Right ventricle myocardium superior (tissue), 1 donor: Measurements from ENCODE around the gene ZDHHC14. TPM values are rescaled to one million over a fixed set of nuclear protein-coding genes. Genes with fewer than 3 reads are reported as not detected.

ENCODE experiments used
- ATAC-seq: fragments of 200-7000 bp; cut with Tn5 transposase; one replicate; pipeline ENCODE4 v1.9.1; 2020; ENCODE audit warnings: mild to moderate bottlenecking; ENCODE audit not compliant: poor library complexity
- DNase-seq: peaks from one replicate; pipeline ENCODE4 v3.0.0-alpha.2; 2020
- intact Hi-C: fragments of 100-400 bp; cut with DNase I; formaldehyde crosslinking; loops from one replicate; pipeline ENCODE4 v1.11.2; 2022
- total RNA-seq: library from RNA; stranded (reverse); fragmentation: NEBNext Ultra II Directional; extraction: Animal tissue kit (Norgen Biotek cat#: 25700); gene quantifications from one replicate; pipeline ENCODE4 v1.2.1, GENCODE V29; 2021
- donor health status: DM: no; HTN: yes; CAD: no; lungs with severe emphysema.

Gene ZDHHC14
- total RNA-seq, 1 donor from 2014 or later, result 9.4 TPM

DNA sequence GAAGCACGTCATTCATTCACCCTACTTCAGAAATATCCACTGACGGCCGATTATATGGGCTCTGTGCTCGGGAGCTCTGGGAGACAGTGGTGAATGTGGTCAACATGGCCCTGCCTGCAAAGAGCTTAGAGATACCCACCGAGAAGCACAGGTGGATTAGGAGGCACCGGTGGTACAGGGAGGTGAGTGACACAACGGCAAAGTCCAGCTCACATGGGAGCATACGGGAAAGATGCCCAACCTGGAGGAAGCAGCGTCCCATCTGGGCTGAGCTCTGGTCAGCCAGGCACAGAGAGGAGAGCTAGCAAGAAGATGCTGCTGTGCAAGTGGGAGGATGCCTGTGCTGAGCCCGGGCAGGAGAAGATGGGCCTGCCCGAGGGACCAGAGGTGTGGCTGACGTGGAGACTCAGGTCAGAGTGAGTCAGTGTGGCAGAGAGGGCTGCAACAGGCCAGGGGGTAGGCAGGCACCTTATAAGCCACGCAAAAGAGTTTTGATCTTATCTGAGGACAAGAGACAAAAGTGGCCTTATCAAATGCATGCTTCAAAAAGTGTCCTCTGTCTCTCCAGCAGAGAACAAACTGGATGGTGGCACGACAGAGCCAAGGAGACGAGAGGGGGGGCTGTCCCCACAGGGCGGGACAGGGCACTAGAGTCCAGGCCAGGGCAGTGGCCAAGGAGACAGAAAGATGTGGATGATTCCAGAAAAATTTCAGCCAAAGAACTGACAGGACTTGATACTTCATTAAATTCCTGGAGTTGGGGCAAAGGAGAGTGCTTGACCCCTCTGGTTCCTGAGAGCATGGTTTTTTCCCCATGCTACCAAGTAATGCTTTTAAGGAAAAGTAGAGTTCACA is 227.5 kb downstream of the ZDHHC14 start:
- DNase-seq, result no peak
- no peak for ATAC-seq
- intact Hi-C loops, result no loop called here

DNA sequence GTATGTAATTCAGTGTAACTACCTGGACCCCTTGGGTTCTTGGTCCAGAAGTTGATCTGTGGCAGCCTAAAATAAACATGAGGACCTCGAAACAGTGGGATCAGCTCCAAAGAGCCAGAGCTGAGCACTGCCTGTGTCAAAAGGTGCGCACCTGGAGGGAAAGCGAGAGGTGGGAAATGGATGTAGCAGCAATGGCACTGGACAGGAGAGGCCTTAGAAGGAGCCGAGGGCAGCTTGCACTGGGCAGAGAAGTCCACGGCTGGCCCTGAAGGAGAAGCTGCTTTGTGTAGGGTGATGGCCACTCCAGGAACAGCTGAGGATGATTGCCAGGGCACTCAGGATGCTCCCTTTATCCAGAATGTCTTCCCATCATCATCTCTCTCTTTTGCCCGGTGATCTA is 228.1 kb downstream of the ZDHHC14 start:
- DNase-seq, result no peak
- no peak for ATAC-seq

DNA sequence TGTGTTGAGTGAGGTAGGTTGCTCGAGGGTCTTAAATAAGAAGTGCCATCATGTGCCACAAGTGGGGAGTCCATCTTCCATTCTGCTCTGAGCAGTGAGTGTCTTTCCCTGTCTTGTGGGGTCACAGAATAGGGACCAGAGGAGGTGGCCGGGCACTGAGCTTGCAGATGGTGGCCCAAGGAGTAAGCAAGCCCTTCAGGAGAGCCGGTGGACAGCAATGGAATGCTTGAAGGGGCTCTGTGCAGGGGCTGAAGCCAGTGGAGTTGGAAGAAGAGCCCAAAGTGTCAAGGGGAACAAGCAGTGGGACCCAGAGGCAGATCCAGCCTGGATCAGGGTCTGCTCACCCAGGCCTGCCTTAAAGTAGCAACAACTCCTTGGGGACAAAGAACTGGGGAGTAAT is 228.6 kb downstream of the ZDHHC14 start:
- ATAC-seq (no peak), DNase-seq (no peak)
- intact Hi-C loops, result no loop called here

More for the DNA sequence above, 228.1 kb downstream of the ZDHHC14 start:
- intact Hi-C loops, result no loop called here

DNA sequence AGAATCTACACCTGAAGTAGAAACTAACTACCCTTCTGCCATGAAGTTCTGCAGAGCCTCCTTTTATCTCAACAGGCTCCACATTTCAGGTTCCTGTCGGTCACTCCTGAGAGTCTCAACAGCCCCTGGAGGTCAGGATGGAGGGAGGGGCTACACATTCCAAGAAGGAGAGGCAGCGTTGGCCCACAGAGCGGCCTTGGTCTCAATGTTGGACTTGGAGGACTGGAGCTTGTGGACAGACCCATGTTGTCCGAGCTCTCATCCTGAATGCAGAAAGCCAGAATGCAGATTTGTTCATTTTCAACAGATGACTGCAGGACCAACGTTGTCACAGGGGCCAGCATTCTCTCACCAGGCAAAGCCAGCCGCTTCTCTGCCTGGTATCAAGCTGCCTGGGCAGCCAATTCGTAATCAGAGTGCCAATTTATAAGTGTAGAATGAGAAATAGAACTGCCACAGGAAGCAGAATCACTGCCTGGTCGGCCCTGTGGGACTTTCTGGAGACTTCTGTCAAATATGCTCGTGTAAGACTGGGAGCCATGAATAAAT is 229.5 kb downstream of the ZDHHC14 start:
- ATAC-seq, result no peak
- intact Hi-C loops, result no loop called here
- DNase-seq, result no peak

DNA sequence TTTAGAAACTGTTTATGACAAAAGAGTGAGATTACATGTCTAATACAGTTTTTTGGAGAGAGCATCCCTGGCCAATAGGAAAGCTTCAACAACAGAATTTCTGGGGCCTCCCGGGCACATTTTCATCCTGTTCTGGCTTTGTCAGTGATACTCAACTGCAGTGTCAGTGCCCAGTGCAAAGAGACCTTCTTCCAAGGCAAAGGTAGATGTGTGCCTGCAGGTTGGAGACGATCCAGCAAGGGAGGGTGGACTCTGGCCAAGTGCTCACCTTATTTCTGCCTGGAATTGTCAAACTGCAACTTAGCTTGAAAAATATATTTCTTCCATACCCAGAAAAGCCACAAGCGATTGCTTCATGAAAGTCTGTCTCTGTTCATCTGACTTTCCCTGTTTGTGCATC is 230.4 kb downstream of the ZDHHC14 start:
- DNase-seq (no peak), ATAC-seq (no peak)
- intact Hi-C loops, result no loop called here

DNA sequence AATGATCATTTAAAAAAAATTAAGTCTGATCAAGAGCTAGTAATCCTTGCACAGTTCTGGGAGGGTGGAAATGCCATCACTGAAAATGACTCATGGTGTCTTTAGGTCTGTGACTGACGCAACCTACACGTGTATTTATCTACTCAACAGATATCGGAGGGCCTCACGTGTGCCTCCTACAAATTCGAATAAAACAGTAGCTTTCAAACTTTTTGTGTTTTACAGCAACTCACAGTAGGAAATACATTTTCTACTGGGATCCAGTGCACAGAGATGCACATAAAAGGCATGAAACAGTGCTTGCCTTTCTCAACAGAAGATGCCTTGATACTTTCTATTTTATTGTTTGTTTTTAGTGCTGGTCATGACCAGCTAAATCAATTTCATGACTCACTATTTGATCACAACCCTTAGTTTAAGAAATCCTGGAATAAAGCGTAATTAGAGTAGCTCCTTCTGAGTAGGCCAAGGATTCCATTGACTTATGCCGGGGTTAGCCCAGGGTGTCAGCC is 232.1 kb downstream of the ZDHHC14 start:
- ATAC-seq (no peak), DNase-seq (no peak)
- intact Hi-C loops, result no loop called here

DNA sequence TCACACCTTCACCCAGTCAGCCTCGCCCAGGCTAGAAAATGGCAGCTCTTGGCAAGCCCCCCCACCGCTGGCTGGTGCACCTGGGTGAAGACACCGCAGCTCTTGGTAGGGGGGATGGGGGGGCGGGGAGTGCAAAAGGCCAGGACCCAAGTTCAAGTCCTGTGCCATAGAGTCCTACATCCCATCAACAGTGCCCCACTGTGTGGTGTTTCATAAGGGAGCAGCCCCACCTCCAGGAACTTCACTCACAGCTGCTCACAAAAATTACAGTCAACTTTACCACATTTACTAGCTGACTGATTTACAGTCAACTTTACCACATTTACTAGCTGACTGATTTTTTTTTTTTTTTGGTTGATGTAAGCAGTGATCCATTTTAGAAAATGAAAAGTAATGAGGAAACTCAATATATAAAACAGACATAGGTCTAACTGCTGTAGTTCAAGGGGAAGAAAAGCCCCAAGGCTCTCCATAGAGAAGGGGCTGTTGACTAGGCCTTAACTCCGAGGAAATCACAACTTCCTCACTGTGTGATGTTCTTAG is 233.1 kb downstream of the ZDHHC14 start:
- DNase-seq (no peak), ATAC-seq (no peak)
- intact Hi-C loops, result no loop called here

DNA sequence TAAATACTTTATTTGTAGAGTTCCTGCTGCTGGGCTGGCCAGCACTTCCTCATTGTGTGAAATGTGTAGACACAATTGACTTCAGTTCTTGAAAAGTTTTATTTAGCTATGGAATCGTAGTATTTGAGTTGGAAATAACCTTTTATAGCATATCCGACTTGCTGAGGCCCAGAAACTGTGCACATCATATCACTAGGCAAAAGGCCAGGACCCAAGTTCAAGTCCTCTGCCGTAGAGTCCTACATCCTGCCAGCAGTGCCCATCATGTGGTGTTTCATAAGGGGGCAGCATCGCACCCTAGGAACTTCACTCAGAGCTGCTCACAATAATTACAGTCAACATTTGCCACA is 234.4 kb downstream of the ZDHHC14 start:
- intact Hi-C loops, result no loop called here
- ATAC-seq (no peak), DNase-seq (no peak)

DNA sequence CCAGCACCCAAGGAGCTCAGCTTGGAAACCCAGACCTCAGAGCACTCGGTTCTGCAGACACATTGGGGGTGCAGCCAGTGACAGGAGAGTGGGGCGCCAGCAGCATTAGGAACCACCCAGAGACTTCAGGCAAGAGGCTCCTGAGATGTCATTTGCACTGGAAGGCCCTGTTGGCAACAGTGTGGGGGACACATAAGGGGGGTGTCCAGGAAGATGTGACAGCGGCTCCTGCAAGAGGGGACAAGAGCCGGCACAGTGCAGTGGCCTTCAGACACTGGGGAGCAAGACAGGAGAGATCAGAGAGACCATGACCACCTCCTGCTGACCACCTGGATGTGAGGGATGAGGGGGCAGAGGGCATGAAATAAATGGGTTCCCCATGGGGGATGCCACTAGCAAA is 235.0 kb downstream of the ZDHHC14 start:
- no peak for ATAC-seq
- intact Hi-C loops, result no loop called here
- no peak for DNase-seq

DNA sequence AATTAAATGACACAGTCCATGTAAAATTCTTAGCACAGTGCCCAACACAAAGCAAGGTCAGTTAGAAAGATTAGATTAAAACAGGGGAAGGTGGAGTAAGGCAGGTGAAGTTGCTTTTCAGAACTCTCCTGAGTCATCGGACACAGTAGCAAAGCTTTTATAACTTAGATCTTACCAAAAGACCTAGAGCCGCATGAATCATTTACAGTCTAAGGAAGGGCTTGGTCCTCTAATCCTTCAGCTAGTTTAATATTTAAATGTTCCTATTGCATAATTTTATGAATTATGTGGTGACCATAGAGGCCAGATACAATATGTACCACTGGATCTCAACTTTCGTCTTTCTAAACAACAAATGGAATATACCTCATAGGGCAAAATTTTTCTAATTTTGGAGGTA is 240.0 kb downstream of the ZDHHC14 start:
- intact Hi-C loops, result no loop called here
- no peak for DNase-seq
- no peak for ATAC-seq

DNA sequence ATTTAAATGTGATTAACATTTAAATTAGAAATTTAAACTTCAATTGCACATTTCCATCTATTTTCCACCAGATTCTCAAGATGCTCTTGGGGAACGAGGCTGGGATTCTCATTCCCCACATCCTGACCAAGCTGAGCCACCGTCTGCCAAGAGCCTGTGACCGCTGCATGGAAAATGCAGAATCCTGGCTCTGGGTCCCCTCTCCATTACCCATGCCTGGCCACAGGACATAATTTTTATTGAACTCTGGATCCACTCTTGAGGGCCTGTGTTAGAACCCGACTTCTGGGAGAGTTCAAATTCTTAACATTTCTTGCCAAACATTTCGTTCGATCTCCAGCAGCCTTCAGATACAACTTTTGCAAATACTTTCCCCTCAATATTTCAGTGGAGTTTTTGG is 240.4 kb downstream of the ZDHHC14 start:
- intact Hi-C loops, result no loop called here

DNA sequence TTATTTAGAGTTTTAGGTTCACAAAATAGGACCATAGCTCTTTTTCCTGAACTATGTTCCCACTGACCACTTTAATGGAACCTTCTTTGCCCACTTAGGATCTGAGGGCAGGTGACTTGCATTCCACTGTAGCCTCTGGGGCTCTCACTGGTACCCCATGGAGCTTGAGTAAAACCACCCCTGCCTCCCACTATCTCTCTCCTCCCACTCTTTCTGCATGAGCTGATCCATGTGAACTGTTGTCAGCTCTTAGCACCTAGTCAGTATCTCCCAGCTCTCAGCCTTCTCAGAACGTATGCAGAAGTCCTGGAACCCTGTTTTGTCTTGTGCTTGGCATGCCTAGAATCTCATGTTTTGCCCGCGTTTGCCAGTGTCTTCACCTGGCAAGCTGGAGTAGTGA is 241.4 kb downstream of the ZDHHC14 start:
- intact Hi-C loops, result no loop called here
- no peak for DNase-seq
- no peak for ATAC-seq

More for the DNA sequence above, 240.4 kb downstream of the ZDHHC14 start:
- ATAC-seq (no peak), DNase-seq (no peak)

DNA sequence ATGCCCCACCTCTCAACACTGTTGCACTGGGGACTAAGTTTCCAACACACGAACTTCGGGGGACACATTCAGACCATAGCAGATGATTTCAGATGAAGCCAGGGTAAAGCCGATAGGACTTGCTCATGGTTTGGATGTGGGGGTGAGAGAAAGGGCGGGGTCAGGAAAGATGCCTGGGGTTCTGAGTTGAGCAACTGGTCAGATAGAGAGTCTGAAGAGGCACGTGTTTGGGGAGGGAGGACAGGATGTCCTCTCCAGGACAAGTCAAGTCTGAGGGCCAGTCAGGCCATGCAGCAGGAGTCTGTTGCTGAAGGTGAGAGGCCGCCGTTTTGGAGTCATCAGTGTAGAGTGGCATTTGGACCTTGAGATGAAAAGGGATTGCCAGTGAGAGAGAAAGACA is 244.1 kb downstream of the ZDHHC14 start:
- DNase-seq (no peak), ATAC-seq (no peak)
- intact Hi-C loops, result no loop called here

DNA sequence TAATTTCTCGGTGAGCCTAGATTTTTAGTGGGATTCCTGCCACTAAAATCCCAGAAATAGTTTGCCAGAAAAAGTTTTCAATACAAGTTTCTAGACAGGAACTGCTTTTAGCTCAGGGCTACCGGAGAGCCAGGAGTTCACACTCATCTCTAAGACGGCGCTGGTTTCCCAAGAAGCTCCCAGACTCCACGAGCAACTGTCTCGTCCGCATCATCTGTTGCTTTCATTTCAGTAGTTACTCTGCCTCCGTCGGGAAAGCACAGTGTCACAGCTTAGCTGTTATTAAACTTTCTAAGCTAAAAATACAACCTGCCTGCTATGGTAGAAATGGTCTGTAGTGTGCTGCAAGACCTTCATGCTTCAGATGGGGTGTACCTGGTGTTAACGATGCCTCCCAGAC is 244.8 kb downstream of the ZDHHC14 start:
- no peak for ATAC-seq
- intact Hi-C loops, result no loop called here

DNA sequence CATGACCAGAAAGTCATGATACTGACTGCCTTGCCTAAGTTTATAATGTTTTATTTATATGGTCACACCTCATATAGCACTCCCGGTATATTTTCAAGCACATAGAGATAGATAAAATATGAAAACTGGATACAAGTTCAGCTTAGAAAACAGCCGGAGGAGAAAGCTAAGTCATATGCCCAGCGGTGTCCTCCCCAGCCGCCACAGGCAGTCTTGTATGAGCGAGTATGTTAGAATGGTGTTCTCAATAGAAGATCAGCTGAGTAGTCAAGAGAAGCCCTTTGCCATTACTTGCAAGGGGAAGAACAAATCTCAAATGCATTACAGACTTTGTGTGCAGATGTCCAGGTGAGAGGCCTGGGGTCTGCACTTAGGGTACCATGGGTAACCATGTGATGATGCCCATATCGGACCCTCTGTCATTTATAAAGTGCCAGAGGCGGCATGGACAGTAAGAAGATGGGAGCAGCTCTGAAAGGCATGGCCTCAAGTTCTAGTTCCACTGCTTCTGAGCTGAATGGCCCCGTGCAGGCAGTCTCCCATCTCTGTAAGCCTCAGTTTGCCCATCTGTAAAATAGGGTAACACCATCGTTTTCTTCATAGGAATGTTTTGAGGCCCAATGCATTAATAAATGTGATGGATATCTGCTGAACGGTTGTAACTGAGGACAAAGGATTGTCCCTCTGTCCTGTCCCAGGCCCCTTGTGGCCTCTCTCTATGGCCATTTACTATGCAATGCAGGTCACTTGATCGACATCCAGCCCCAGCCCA is 246.4 kb downstream of the ZDHHC14 start:
- intact Hi-C loops, result no loop called here
- no peak for DNase-seq
- no peak for ATAC-seq

More for the DNA sequence above, 244.8 kb downstream of the ZDHHC14 start:
- no peak for DNase-seq

DNA sequence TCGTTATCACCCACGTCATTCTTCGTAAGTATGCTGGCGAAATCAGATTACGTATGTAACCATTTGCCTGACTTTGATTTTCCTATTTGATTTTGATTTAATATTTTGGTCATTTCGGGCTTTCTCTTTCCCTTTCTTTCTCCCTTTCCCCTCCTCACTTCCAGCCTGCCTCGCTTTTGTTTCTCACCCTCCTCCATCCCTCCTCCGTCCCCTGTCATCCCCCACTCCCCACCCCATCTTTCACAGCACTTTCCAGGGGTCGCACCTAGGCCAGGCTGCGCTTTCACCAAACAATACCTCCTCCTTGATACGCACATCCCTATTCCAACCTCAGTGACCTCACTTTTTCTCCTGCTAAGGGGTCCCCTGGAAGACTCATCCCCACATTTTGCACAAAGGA is 247.5 kb downstream of the ZDHHC14 start:
- no peak for DNase-seq

DNA sequence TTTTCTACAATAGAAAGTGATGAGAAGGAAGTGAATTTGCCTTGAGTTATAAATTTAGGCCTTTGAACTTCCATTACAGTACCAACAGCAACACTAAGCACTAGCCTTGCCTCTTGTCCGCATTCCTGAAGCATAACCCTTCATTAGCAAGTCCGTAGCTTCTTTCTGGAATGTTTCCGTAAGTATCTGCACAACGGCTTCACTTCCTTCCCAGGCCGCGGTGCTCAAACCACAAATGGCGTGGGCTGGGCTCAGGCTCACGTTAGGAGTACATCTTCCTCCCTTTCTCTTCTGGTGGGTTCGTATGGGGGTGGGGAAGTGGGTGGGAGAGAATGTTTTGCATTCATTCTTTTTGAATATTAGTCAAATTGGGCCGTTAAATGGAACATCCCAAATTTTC is 248.2 kb downstream of the ZDHHC14 start:
- ATAC-seq (no peak), DNase-seq (no peak)
- intact Hi-C loops, result no loop called here

More for the DNA sequence above, 247.5 kb downstream of the ZDHHC14 start:
- intact Hi-C loops, result no loop called here
- no peak for ATAC-seq

DNA sequence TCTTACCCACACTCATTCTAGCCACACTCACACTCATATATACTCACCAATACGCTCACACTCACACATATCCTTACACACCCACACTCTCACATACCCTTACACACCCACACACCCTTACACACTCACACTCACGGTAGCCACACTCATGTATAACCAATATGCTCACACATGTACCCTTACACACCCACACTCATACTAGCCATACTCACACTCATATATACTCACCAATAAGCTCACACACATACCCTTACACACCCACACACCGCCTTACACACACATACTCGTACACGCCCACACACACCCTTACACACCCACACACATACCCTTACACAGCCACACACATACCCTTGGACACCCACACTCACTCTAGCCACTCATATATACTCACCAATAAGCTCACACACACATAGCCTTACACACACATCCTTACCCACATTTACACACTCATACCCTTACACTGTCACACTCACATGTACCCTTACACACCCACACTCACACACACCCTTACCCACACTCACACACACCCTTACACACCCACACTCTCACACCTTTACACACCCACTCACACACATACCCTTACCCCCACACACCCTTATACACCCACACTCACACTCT is 249.6 kb downstream of the ZDHHC14 start:
- DNase-seq (no peak), ATAC-seq (no peak)
- intact Hi-C loops, result no loop called here

DNA sequence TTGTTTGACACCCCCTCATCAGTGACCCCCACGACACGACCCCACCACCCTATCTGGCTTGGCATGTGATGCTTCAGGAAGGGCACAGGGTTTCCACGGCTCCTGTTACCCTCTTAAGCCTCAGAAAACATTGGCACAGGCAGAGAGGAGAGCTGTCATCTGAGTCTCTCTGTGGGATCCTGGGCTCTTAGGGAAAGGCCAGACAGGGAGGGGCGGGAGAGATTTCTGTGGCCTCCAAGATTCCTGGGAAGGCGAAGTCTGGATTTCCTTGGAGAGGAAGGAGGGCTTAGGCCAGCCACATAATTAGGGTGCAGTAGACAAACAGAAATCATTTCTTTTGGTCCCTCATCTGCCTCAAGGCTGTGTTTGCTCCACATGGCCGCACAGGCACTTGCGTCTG is 250.4 kb downstream of the ZDHHC14 start:
- DNase-seq (no peak), ATAC-seq (no peak)
- intact Hi-C loops, result no loop called here
